Activated gamma-delta T cell treated with anti-CD3 and anti-CD28 coated beads, Interleukin-2, amount 50 U/mL, for 16 hours (primary cell): ENCODE data around the gene MIA.
"Not testable (repeated sequence)": the region's sequence is repeated elsewhere in the genome, so short reads cannot be mapped to it uniquely, and the experiment has no call there.

Experiments
- DNase-seq: peaks from one replicate; pipeline ENCODE4 v3.0.0-alpha.2; 2020; ENCODE audit warnings: low read depth

The MIA gene

GRCh38 chr19:40774916-40775631, at the start of gene MIA:
MIA (plus strand) TSS chr19:40775521; CDS start chr19:40775543, 22 bp downstream.
- no peak for DNase-seq

DNA sequence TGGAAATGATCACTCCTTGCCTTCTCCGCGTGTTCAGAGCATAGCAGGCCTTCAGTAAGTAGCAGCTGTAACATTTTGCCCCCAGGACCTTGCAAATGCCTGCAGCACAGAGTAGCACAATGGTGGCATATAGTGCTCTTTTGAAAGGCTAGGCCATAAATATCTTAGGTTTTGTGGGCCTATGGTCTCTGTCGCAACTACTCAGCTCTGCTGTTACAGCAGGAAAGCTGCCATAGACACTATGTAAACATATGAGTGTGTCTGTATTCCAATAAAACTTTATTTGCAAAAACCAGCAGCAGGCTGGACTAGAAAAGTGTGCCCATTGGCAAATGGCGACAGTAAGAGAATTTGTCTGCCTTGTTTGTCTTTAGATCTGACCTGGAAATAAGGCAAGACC, 49.0 kb upstream of the MIA start:
- no peak for DNase-seq

DNA sequence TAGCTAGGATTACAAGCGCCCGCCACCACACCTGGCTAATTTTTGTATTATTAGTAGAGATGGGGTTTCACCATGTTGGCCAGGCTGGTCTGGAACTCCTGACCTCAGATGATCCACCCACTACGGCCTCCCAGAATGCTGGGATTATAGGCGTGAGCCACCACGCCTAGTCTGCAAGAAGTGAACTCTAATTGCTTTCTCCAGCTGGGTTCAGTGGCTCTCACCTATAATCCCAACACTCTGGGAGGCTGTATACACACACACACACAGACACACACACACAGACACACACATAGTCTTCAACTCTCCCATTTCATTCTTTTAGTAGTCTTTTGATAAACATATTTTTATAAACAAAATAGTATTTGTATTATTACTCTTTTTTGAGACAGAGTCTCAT, 45.3 kb upstream of the MIA start:
- not testable (repeated sequence) for DNase-seq

DNA sequence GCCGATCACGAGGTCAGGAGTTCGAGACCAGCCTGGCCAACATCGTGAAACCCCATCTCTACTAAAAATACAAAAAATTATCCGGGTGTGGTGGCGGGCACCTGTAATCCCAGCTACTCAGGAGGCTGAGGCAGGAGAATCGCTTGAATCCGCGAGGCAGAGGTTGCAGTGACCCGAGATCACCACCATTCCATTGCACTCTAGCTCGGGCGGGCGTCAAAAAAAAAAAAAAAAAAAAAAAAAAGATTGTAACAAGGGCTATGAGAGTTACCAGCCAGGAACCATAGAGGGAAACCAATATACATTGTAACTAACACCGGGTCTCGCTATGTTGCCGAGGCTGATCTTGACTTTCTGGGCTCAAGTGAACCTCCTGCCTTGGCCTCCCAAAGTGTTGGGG, 43.0 kb upstream of the MIA start:
- DNase-seq: not testable (repeated sequence)

- no peak for DNase-seq
Measured at GRCh38 chr19:40733149-40733548, 42.2 kb upstream of the MIA start.

GRCh38 chr19:40735013-40735771, 40.1 kb upstream of the MIA start:
- DNase-seq: no peak

- no peak for DNase-seq
Measured at GRCh38 chr19:40736661-40737060, 38.7 kb upstream of the MIA start.

- DNase-seq: no peak
Measured at GRCh38 chr19:40737102-40737644, 38.1 kb upstream of the MIA start.

DNA sequence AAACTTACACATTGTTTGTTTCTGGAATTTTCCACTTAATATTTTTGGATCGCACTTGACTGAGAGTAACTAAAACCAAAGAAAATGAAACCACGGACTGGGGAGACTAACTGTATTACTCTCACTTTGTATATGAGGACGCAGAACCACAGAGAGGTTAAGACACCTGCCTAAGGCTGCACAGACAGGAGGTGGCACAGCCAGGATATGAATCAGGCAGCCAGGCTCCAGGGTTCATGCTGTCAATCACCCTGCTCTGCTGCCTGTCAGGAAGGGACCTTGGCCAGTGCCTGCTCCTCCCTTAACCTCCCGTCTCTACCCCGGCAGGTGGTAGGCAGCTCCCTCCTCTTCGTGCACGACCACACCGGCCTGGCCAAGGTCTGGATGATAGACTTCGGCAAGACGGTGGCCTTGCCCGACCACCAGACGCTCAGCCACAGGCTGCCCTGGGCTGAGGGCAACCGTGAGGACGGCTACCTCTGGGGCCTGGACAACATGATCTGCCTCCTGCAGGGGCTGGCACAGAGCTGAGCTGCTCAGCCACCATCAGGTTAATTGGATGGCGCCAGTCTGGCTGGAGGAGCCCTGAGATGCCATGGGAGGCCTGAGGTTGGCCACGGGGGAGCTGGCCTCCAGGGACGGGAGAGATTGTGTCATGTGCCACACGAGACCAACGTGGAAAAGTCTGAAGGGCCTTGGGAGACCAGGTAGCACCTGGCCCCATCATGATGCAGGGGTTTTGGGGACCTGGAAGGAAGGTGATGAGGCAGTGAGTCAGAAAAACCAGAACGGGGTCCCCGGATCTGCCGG, 36.1 kb upstream of the MIA start:
- no peak for DNase-seq

- DNase-seq: no peak
Measured at GRCh38 chr19:40739871-40740703, 35.2 kb upstream of the MIA start.

DNA sequence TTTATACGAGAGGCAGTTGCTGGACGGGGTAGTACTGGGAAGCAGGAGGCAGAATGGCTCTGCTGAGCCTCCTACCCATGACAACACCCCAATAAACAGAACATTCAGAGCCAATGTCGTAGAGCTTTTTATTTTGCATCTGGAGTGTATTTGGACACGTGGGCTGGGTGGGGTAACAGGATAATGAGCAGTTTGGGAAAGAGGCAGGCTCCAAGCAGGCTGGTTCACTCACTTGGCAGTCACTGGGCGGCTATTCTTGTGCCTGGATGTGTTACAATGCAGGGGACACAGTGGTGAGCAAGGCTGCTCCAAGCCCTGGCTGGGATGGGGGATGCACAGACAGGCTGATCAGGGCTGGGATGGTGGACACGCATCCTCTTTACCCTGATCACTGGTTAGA, 34.6 kb upstream of the MIA start:
- no peak for DNase-seq

DNA sequence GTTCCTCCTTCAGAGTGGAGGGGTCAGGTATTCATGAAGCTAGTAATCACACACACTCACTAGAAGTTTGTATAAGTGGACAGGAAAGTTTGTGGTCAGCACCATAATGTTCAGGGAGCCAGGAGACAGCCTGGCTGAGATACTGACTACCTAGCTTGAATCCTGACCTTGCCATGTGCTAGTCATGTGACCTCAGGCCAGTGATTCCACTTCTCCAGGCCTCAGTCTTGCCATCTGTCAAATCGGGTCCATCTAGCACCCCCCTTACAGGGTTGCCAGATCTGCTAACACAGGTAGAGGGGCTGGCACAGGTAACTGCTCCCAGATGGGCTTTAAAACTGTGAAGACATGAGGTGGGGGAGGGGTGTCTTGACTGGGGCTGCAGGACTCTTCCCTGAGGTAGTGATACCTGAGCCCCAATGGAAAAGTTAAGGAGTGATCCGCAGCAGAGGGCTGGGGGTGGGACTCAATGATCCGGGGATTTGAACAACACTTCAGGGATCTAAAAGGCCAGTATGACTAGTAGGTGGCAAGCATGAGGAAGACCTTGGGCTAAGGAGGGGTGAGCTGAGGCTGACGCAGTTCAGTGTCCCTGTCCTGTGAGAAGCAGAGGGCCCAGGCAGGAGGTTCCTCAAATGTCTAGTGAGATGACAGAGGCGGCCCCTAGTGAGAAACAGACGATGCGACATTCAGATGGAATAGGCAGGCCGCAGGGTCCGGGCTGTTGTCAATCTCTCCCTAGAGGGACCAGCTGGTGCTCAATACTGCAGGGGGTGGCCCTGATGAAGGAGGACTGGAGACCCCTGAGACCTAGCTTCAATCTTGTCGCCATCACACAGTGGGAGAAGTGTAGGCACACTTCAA, 33.6 kb upstream of the MIA start:
- DNase-seq: no peak

GRCh38 chr19:40742477-40742876, 32.8 kb upstream of the MIA start:
- DNase-seq: no peak

- no peak for DNase-seq
Measured at GRCh38 chr19:40742886-40743285, 32.4 kb upstream of the MIA start.

GRCh38 chr19:40743926-40744325, 31.4 kb upstream of the MIA start:
- DNase-seq: no peak

GRCh38 chr19:40744554-40745401, 30.5 kb upstream of the MIA start:
- no peak for DNase-seq

DNA sequence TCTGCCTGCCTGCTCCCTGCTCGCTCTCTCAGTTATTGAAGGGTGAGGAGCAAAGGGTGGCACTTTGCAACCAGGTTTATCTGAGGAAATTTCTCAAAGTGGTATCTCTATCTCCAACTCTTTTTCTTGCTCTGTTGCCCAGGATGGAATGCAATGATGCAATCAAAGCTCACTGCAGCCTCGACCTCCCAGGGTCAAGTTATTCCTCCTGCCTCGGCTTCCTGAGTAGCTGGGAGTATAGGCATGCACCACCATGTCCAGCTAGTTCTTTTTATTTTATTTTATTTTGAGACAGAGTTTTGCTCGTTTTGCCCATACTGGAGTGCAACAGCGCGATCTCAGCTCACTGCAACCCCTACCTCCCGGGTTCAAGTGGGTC, 29.9 kb upstream of the MIA start:
- DNase-seq: no peak

- DNase-seq: no peak
Measured at GRCh38 chr19:40747536-40747935, 27.8 kb upstream of the MIA start.

GRCh38 chr19:40750058-40750873, 25.1 kb upstream of the MIA start, which contains the start of gene ACTMAP:
ACTMAP (minus strand) TSS chr19:40750477; CDS start chr19:40749803, 674 bp downstream.
- DNase-seq: peak; percentile 98
